SK-N-MC (cell line): ENCODE results near the gene NRDE2.

Source experiments
- EZH2 ChIP-seq: fragments of 200-600 bp; sonication (generic); IDR thresholded peaks from one replicate; pipeline ENCODE4 v1.6.1; 2017; ENCODE audit warnings: antibody characterized with exemption
- FOXP2 ChIP-seq: optimal IDR thresholded peaks from 2 replicates; pipeline ENCODE3; 2011; ENCODE audit warnings: mild to moderate bottlenecking, moderate library complexity; ENCODE audit not compliant: insufficient read depth; ENCODE audit errors: extremely low read length, control extremely low read depth
- POLR2AphosphoS5 ChIP-seq: IDR thresholded peaks from 2 replicates; pipeline ENCODE4 v1.6.1; 2012; ENCODE audit warnings: mild to moderate bottlenecking, low read depth, low read length, borderline replicate concordance

- TF ChIP-seq POLR2AphosphoS5 (no peak), EZH2 (no peak), FOXP2 (no peak)
Measured at GRCh38 chr14:90273532-90273931, 58.2 kb downstream of the NRDE2 start.
